Activated CD8-positive, alpha-beta memory T cell treated with anti-CD3 and anti-CD28 coated beads, Interleukin-2, amount 50 U/mL, for 4 hours (primary cell): ENCODE measurements around the gene HDAC1.

Experiments used
- DNase-seq: peaks from one replicate; pipeline ENCODE4 v3.0.0-alpha.2; 2020

HDAC1 gene

GRCh38 chr1:32330558-32331151, 38.8 kb downstream of the HDAC1 start:
- no peak for DNase-seq

GRCh38 chr1:32331549-32331948, 39.7 kb downstream of the HDAC1 start:
- DNase-seq: no peak

DNA sequence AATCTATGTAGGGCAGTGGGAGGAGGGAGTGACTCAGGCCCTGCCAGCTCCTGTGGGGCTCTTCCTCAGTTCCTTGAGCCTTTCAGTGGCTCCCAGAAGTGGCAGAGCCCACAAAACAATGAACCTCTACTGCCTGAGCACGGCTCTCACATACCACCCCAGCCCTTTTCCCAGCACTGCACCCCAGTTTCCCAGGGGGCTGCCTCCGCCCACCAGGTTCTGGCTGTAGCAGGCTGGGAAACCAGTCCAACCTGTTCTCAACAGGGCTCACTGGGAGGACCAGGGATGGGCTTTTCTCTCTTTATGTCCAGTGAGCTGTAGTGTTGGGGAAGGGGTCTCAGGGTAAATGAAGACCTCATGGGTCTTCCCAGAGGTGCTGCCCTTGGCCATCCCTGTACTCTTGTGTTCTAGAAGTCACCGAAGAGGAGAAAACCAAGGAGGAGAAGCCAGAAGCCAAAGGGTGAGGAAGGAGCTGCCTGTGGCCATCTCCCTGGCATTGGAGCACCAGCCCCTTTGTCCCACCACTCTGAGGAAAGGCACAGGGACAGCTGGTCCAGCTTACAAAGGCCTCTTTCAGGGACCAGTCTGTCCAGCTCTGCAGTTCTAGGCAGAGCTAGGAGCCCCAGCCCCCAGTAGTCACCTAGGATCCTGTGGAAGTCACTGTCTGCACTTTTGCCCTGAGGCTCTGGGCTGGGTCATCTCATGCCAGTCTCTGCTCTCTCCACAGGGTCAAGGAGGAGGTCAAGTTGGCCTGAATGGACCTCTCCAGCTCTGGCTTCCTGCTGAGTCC, 40.6 kb downstream of the HDAC1 start:
- DNase-seq: no peak

- no peak for DNase-seq
Measured at GRCh38 chr1:32333251-32333963, 41.5 kb downstream of the HDAC1 start.

DNA sequence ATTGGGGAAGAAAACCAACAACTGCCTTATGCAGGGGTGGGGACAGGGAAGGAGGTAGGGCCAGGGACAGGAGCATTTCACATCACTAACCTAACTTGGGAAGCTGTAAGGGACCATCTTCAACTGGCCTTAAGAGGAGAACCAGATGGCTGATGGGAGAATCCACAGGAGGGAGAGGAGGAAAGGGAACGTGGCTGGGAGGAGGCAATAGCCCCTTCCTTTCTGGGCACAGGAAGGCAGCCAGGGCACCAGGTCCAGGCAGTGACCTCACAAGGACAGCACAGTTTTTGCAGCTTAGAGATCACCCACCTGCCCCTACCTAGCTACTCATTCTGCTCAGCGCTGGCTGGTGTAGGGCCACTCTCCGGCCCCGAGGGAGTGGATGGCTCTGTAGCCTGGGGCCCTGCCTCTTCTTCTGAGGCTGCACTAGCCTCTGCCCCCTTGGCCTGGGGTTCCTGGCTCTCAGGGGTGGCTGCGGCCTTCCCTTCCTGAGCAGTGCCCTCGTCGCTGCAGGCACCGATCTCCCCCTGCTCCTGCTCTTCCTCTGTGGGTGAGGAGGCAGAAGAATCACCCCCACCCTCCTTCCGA, 42.5 kb downstream of the HDAC1 start:
- DNase-seq: no peak

DNA sequence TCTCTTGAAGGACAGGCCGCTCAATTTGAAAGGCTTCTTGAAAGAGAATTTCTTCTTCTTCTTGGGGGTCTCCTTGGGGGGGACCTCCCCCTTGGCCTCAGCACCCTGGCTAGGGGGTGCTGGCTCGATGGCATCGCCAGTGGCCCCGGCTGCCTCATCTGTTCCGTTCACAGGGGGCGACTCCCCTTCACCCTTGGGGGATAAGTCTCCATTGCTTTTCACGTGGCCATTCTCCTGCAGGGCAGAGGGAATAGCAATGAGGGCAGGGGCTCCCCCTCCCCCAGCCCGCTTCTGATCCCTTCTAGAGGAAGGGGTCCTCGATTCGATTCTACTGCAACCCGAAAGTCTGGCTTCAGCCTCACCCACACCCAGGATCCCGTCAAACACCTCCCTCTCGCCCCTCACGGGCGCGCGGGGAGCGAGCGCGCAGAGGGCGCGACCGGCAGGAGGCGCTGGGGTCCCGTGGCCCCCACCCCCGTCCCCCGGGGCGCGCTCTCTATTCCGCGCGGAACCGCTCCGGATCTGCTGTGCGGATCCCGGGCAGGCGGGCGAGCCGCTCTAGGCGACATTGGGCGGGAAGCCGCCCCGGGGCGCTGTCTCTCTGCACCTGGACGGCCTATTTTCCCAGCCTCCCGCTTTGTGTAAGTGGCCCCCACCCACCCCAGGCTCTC, 43.1 kb downstream of the HDAC1 start:
- DNase-seq: peak; percentile 71

DNA sequence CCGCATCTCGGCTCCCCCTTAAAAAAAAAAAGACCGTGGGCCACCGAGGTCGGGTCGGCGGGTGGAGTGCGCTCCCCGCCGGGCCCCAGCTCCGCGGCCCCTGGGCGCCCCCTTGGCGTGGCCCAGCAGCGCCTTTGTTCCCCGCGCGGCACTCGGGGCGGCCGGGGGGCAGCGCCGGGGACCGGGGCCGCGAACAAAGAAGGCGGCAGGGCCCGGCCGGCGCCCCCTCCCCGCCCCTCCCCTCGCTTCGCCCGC, 43.6 kb downstream of the HDAC1 start:
- no peak for DNase-seq

DNA sequence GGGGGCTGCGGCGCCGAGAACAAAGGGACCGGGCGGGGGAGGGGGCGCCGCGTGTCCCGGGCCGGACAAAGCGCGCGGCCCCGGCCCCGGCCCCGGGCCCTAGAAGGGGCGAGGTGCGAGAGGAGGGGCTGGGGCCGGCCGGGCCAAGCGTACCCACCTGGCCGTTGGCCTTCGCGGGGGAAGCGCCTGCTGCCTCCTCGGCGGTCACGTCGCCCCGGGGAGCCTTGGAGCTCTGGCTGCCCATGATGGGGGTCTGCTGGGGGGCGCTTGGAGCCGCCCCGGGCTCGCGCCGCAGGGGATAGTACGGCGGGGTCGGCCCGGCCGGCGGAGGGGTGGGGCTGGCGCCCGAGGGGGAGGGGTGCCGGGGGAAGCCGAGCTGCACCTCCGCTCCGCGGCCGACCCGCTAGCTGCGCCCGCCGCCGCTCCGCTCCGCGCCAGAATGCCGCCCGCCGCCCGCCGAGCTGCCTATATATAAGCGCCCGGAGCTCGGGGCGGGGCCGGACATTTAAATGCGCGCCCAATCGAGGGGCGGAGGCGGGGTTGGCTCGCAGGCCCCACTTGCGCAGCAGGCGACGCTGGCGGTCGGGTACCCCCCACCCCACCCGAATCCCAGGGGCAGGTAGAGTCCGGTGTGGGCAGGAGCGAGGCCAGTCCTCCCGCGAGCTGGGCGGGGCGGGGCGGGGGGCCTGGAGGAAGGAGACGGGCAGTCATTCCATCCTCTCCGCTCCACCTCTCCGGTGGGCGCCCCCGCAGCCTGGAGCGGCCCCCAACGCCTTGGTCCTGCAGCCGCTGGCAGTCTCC, 44.1 kb downstream of the HDAC1 start, which contains the start of gene MARCKSL1:
MARCKSL1 (minus strand) TSS at position 444 of the 801 bp plus-strand sequence; CDS start at position 244, 200 bp downstream.
- DNase-seq: peak; percentile 89

DNA sequence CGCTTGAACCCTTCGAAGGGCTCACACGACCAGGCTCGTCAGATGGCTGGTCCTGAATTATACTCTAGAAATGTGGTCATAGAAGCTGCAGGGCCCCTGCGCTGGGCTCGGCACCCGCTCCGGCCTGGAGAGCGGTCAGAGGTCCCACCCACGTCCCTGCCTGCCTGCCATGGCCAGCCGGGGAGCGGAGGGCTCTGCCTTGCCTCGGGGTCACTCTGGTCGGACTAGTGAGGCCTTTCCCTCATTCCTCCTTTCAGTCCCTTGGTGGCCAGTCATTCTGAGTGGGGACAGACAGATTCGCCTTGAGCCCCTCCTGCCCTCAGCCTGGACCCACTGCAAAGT, 44.7 kb downstream of the HDAC1 start:
- DNase-seq: no peak

GRCh38 chr1:32336963-32337675, 45.2 kb downstream of the HDAC1 start:
- DNase-seq: peak; percentile 53

GRCh38 chr1:32337855-32338636, 46.2 kb downstream of the HDAC1 start:
- DNase-seq: no peak

DNA sequence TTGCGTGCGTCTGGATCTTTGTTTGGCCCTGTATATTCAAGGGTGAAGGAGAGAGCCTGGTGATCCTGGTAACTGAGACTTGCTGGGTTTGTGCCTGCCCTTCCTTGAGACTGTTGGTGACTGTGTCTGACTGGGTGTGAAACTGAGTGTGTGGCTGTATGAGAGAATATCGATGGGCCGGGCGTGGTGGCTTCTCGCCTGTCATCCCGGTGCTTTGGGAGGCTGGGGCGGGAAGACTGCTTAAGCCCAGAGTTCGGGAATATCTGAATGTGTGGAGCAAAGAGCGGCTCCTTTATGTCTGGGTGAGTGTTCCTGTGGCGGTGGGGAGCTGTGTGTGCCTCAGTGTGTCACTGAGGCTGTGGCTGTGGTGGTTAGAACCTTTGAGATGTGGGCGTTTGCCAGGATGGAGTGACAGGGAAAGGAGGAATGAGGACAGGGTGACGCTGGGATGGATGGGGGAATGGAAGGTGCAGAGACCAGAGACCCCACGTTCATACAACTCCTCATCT, 46.8 kb downstream of the HDAC1 start:
- no peak for DNase-seq

GRCh38 chr1:32339363-32339978, 47.6 kb downstream of the HDAC1 start:
- DNase-seq: no peak

DNA sequence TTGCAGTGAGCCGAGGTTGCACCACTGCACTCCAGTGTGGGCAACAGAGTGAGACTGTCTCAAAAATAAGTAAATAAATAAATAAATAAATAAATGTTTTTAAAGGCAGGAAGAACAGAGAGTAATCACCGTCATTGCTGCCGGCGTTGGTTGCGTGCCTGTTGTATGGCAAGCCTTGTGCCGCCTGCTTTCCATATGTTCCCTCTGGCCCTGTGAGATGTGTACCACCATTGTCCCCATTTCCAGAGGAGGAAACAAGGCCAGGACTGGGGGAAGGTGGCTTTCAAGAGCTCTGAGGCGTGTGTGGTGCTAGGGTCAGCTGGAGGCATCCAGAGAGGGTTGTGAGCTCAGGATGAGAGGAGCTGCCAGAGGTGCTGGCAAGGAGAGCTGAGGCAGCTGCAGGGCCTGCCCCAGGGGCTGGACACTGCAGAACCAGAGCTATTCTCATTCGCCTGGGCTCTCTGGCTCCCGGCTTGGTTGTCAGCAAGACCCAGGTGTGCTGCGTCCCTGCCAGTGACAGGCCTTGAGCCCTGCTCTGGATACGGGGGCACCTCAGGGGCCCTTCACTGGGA, 49.4 kb downstream of the HDAC1 start:
- DNase-seq: no peak

- DNase-seq: no peak
Measured at GRCh38 chr1:32341971-32342370, 50.1 kb downstream of the HDAC1 start.

DNA sequence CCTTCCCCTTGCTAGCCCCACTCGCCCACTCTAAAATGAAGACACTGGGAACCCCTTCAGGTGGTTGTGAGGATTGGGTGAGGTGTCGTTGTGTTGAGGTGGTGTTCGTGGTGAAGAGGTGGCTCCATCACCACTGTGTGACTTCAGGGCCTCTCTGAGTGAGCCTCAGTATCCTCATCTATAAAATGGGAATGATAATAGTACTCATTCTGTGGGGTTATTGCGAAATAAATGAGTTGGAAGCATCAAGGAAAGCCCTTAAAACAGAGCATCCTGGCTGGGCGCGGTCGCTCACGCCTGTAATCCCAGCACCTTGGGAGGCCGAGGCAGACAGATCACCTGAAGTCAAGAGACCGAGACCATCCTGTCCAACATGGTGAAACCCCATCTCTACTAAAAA, 50.8 kb downstream of the HDAC1 start:
- no peak for DNase-seq

DNA sequence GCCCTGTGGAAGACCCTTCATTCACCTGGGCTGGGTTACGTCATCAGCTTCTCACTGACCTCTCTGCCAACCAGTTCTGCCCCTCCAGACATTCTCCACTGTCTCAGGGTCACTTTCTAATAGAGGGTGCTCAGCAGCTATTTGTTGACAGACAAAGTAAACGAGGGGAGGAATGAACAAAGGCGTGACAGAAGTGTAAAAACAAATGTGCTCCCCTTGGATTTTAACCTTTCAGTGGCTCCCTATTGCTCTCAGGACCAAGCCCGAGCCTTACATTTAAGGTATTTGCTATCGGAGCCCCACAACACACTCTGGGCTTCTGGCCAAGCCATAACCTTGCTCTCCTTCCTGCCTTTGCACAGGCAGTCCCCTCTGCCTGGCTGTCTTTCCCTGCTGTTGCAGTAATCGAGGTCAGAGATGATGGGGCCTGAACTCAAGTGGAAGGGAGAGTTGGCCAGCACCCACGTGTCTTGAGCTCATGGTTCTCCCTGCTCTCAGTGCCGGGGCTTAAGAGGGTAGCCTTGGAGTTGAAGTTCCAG, 53.5 kb downstream of the HDAC1 start:
- no peak for DNase-seq

GRCh38 chr1:32346532-32347157, 54.8 kb downstream of the HDAC1 start:
- no peak for DNase-seq

- no peak for DNase-seq
Measured at GRCh38 chr1:32349211-32349708, 57.4 kb downstream of the HDAC1 start.
